PC-3 (cell line): ENCODE results near the gene CHAT.

ENCODE experiments used
- CTCF ChIP-seq: fragments of 300-600 bp; sonication (generic); conservative IDR thresholded peaks from 2 replicates; pipeline ENCODE4 v1.5.1; 2017; ENCODE audit warnings: antibody characterized with exemption, low read depth, mild to moderate bottlenecking, low read length
- EZH2 ChIP-seq: fragments of 300-600 bp; sonication (generic); IDR thresholded peaks from one replicate; pipeline ENCODE4 v1.6.1; 2017; ENCODE audit warnings: antibody characterized with exemption, mild to moderate bottlenecking, low read length; ENCODE audit not compliant: unreplicated experiment

GRCh38 chr10:49614242-49615198 is 683 bp downstream of the CHAT start:
- no peak for TF ChIP-seq CTCF
- peak; percentile 83 for TF ChIP-seq EZH2
